HCT116 (cell line): ENCODE results near the gene RNPEPL1. TPM values are rescaled to one million over a fixed set of nuclear protein-coding genes. Genes with fewer than 3 reads are reported as not detected.

Experiments used
- ATAC-seq: fragments of 200-7000 bp; cut with Tn5 transposase; 2 replicates; pipeline ENCODE4 v1.9.1; 2020; ENCODE audit warnings: mild to moderate bottlenecking, moderate library complexity
- BruUV-seq: library from RNA; stranded (reverse); fragments of 400-500 nt; replicated peaks from 2 replicates; lab custom pipeline; 2021; lab: Mats Ljungman, UMichigan
- CTCF ChIA-PET: fragments of 300-600 bp; sonication (Branson Sonifier 250); formaldehyde crosslinking; loops from one replicate; lab custom pipeline; 2021; ENCODE audit warnings: antibody characterized with exemption; lab: Charles Lee
- POLR2A ChIA-PET: fragments of 300-600, 350-600 bp; sonication (Branson Sonifier 250); formaldehyde crosslinking; loops from one replicate; lab custom pipeline; 2021; ENCODE audit warnings: antibody characterized with exemption; lab: Charles Lee
- RAD21 ChIA-PET, 2 experiments: fragments of 300-600 bp; sonication (Branson Sonifier 250); formaldehyde crosslinking; loops; one replicate each; lab custom pipeline; 2023; ENCODE audit warnings: low total read pairs in 2 of 2; ENCODE audit not compliant: uncharacterized antibody in 2 of 2, unreplicated experiment in 2 of 2, low non-redundant PET in 1 of 2; lab: Charles Lee
- DNase-seq: peaks from one replicate; pipeline ENCODE4 v3.0.0-alpha.2; 2010; ENCODE audit warnings: low read depth, low spot score
- H2AFZ ChIP-seq: fragments of 200-600 bp; shearing (Covaris generic), sonication (generic); 2 replicates; pipeline ENCODE4 v1.6.1; 2017; ENCODE audit warnings: low read depth, mixed run types, mixed read lengths, antibody characterized with exemption, low read length; ENCODE audit not compliant: poor library complexity, severe bottlenecking
- H3K27ac ChIP-seq: 2 replicates; pipeline ENCODE4 v1.5.1; 2012; ENCODE audit warnings: low read depth, low read length
- H3K27me3 ChIP-seq: fragments of 200-600 bp; sonication (generic); 2 replicates; pipeline ENCODE4 v1.6.1; 2016; ENCODE audit warnings: mixed run types, low read length, mixed read lengths; ENCODE audit not compliant: insufficient read depth
- H3K36me3 ChIP-seq, 2 experiments: fragments of 200-500 bp in 1 of 2; fragments of 200-600 bp in 1 of 2; sonication (Bioruptor generic) in 1 of 2; sonication (generic) in 1 of 2; 2 replicates each; pipeline versions ENCODE4 v1.5.1 to v1.6.1; 2014 to 2016; ENCODE audit warnings: low read length in 2 of 2, inconsistent platforms in 1 of 2, mixed read lengths in 1 of 2, mixed run types in 1 of 2; ENCODE audit not compliant: insufficient read depth in 2 of 2, control insufficient read depth in 1 of 2
- H3K4me1 ChIP-seq, 2 experiments: fragments of 200-600 bp in 1 of 2; sonication (generic) in 1 of 2; 2 replicates each; pipeline versions ENCODE4 v1.5.1 to v1.6.1; 2012 to 2017; ENCODE audit warnings: low read length in 2 of 2, inconsistent platforms in 1 of 2, mild to moderate bottlenecking in 1 of 2, mixed read lengths in 1 of 2, mixed run types in 1 of 2, moderate library complexity in 1 of 2; ENCODE audit not compliant: insufficient read depth in 2 of 2, control insufficient read depth in 1 of 2
- H3K4me2 ChIP-seq: fragments of 200-600 bp; sonication (generic); 2 replicates; pipeline ENCODE4 v1.6.1; 2017; ENCODE audit warnings: mixed run types, low read length, mixed read lengths
- H3K4me3 ChIP-seq, 2 experiments: fragments of 200-600 bp in 1 of 2; sonication (generic) in 1 of 2; replicated peaks in 1 of 2; 2 replicates each; pipeline ENCODE4 v1.5.1; 2011 to 2016; ENCODE audit warnings: low read length in 2 of 2, control low read depth in 1 of 2, low read depth in 1 of 2, mild to moderate bottlenecking in 1 of 2, mixed read lengths in 1 of 2, mixed run types in 1 of 2
- H3K79me2 ChIP-seq: fragments of 200-600 bp; sonication (generic); 2 replicates; pipeline ENCODE4 v1.6.1; 2017; ENCODE audit warnings: mild to moderate bottlenecking, mixed run types, low read length, moderate library complexity, mixed read lengths; ENCODE audit not compliant: insufficient read depth
- H3K9ac ChIP-seq: fragments of 200-600 bp; sonication (generic); 2 replicates; pipeline ENCODE4 v1.6.1; 2016; ENCODE audit warnings: low read length, mixed read lengths
- H3K9me2 ChIP-seq: fragments of 200-600 bp; sonication (generic), shearing (Covaris generic); 2 replicates; pipeline ENCODE4 v1.6.1; 2017; ENCODE audit warnings: mixed run types, mild to moderate bottlenecking, moderate library complexity; ENCODE audit not compliant: insufficient read depth
- H3K9me3 ChIP-seq, 2 experiments: fragments of 200-500 bp in 1 of 2; fragments of 200-600 bp in 1 of 2; sonication (Bioruptor generic) in 1 of 2; sonication (generic) in 1 of 2; 2 replicates each; pipeline ENCODE4 v1.6.1; 2014 to 2017; ENCODE audit warnings: low read length in 2 of 2, mixed read lengths in 2 of 2, inconsistent platforms in 1 of 2, low read depth in 1 of 2, mild to moderate bottlenecking in 1 of 2, mixed run types in 1 of 2, moderate library complexity in 1 of 2; ENCODE audit not compliant: control insufficient read depth in 1 of 2, insufficient read depth in 1 of 2
- H4K20me1 ChIP-seq: fragments of 200-600 bp; sonication (generic), shearing (Covaris generic); 2 replicates; pipeline ENCODE4 v1.6.1; 2017; ENCODE audit warnings: mixed run types, mild to moderate bottlenecking, moderate library complexity; ENCODE audit not compliant: insufficient read depth
- FOSL1 ChIP-seq: IDR thresholded peaks from 2 replicates; pipeline ENCODE4 v1.6.1; 2012; ENCODE audit warnings: low read depth
- JUND ChIP-seq: IDR thresholded peaks from 2 replicates; pipeline ENCODE4 v1.6.1; 2012
- POLR2A ChIP-seq: IDR thresholded peaks from 2 replicates; pipeline ENCODE4 v1.7.0; 2011; ENCODE audit warnings: borderline replicate concordance; ENCODE audit not compliant: insufficient read depth, insufficient read length; ENCODE audit errors: extremely low read depth
- RAD21 ChIP-seq: IDR thresholded peaks from 2 replicates; pipeline ENCODE4 v1.6.1; 2012; ENCODE audit warnings: low read depth, mild to moderate bottlenecking
- SIN3A ChIP-seq: IDR thresholded peaks from 2 replicates; pipeline ENCODE4 v1.6.1; 2012; ENCODE audit warnings: low read depth
- ZNF274 ChIP-seq: fragments of 200-500 bp; sonication (Bioruptor generic); IDR thresholded peaks from 2 replicates; pipeline ENCODE4 v1.6.1; 2014; ENCODE audit warnings: mild to moderate bottlenecking, low read depth, low read length, inconsistent platforms
- intact Hi-C: fragments of 100-400 bp; cut with micrococcal nuclease; formaldehyde crosslinking; loops from 2 replicates; pipeline ENCODE4 v1.10.0; 2022
- total RNA-seq: library from RNA; stranded (reverse); gene quantifications from one replicate; pipeline ENCODE4 v1.2.1, GENCODE V29; 2021; ENCODE audit not compliant: unreplicated experiment
- TF ChIP-seq, protein P1 (sequence below): IDR thresholded peaks from 2 replicates; pipeline ENCODE4 v1.6.1; 2012
- TF ChIP-seq, protein P2 (sequence below): IDR thresholded peaks from 2 replicates; pipeline ENCODE4 v1.6.1; 2011; ENCODE audit warnings: mild to moderate bottlenecking, low read length, moderate library complexity; ENCODE audit not compliant: insufficient replicate concordance; ENCODE audit errors: extremely low read depth

Gene RNPEPL1
- total RNA-seq, 1 experiment from 2014 or later = 49.7 TPM

DNA sequence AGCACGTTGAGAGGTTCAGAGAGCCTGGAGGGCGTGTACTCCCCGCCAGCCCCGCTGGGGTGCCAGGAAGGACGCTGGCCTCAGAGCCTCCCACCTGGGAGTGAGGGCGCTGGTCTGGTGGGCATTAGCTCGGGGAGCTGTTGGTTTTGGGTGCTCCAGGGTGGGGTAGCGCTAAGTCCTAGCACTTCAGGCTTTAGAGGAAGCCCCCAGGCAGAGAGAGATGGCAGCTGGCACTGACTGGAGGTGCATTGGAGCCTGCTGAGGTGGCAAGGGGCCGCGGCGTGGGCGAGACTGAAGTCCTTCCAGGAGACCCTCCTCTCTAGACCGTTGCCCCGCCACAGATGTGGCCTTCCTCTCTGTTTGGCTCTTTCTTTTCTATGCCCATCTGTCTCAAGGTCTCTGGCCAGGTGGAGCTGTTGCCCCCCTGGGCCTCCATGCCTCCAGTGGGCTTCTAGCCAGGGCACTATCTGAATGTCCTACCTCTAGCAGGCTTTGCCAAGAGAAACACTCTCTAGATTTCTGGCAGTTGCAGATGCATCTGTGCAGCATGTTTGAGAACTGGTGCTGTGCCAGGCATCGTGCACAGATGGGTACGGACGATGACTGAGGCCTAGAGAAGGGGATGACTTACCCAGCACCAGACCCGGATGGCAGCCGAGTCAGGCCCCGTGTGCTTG lies 24.9 kb downstream of the RNPEPL1 start:
- no peak overlapping the region for H3K27ac ChIP-seq
- no peak overlapping the region for H2AFZ ChIP-seq
- H3K36me3 ChIP-seq = peaks cover 3 to 9% of the 10 kb centered on the region in 2 experiments; a peak in 3 of 4 replicates
- CTCF ChIA-PET = no interaction called here
- H3K79me2 ChIP-seq = peaks cover 20% of the 10 kb centered on the region
- no peak overlapping the region for H3K4me3 ChIP-seq
- no peaks in the 10 kb centered on the region for H3K9me2 ChIP-seq
- no peaks in the 10 kb centered on the region for H3K27me3 ChIP-seq
- ATAC-seq (no peak), DNase-seq (no peak)
- POLR2A ChIA-PET = no interaction called here
- peaks cover 1 to 5% of the 10 kb centered on the region in 2 experiments; a peak in 3 of 4 replicates for H3K4me1 ChIP-seq
- no peak overlapping the region for H3K4me2 ChIP-seq
- no peaks in the 10 kb centered on the region for H4K20me1 ChIP-seq
- RAD21 ChIA-PET = no interaction called here
- no TSS peak for BruUV-seq
- intact Hi-C loops = no loop called here
- H3K9me3 ChIP-seq = no peaks in the 10 kb centered on the region
- TF ChIP-seq, protein P1, sequence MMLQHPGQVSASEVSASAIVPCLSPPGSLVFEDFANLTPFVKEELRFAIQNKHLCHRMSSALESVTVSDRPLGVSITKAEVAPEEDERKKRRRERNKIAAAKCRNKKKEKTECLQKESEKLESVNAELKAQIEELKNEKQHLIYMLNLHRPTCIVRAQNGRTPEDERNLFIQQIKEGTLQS = no peak
- TF ChIP-seq ZNF274 (no peak), POLR2A (no peak), JUND (no peak), FOSL1 (no peak), SIN3A (no peak), RAD21 (no peak)
- TF ChIP-seq, protein P2, sequence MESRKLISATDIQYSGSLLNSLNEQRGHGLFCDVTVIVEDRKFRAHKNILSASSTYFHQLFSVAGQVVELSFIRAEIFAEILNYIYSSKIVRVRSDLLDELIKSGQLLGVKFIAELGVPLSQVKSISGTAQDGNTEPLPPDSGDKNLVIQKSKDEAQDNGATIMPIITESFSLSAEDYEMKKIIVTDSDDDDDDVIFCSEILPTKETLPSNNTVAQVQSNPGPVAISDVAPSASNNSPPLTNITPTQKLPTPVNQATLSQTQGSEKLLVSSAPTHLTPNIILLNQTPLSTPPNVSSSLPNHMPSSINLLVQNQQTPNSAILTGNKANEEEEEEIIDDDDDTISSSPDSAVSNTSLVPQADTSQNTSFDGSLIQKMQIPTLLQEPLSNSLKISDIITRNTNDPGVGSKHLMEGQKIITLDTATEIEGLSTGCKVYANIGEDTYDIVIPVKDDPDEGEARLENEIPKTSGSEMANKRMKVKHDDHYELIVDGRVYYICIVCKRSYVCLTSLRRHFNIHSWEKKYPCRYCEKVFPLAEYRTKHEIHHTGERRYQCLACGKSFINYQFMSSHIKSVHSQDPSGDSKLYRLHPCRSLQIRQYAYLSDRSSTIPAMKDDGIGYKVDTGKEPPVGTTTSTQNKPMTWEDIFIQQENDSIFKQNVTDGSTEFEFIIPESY = no peak
- no peak overlapping the region for H3K9ac ChIP-seq
